K562 (cell line): Measurements from ENCODE around the gene PRKCB. TPM values are rescaled to one million over a fixed set of nuclear protein-coding genes. Genes with fewer than 3 reads are reported as not detected.

Experiments
- ATAC-seq: fragments of 200-7000 bp; cut with Tn5 transposase; 3 replicates; pipeline ENCODE4 v1.9.1; 2020; ENCODE audit warnings: moderate library complexity
- BruUV-seq: library from RNA; stranded (reverse); fragments of 400-500 nt; replicated peaks from 2 replicates; lab custom pipeline; 2021; lab: Mats Ljungman, UMichigan
- CTCF ChIA-PET: fragments of 300-600 bp; formaldehyde crosslinking; extraction: SDS; loops from one replicate; lab custom pipeline; 2021; ENCODE audit warnings: low intra/inter-chr PET ratio; lab: Yijun Ruan, JAX
- POLR2A ChIA-PET: fragments of 300-600, 350-650 bp; sonication (Branson Sonifier 250); formaldehyde crosslinking; extraction: SDS; loops from one replicate; lab custom pipeline; 2021; ENCODE audit warnings: antibody characterized with exemption, inconsistent platforms; lab: Yijun Ruan, JAX
- DNase-seq, 4 experiments: peaks; one replicate each; pipeline versions ENCODE4 v3.0.0 to v3.0.0-alpha.2; 2011 to 2018; ENCODE audit warnings: low spot score in 3 of 4, mixed read lengths in 3 of 4; ENCODE audit errors: extremely low read depth in 1 of 4
- FAIRE-seq: peaks from 2 replicates; lab custom pipeline; 2011; peaks lifted over from hg19 to GRCh38; lab: Jason Lieb, UNC
- H2AFZ ChIP-seq: 2 replicates; pipeline ENCODE4 v1.6.0; 2011; ENCODE audit warnings: low read depth, low read length, control low read depth, inconsistent platforms
- H3K27ac ChIP-seq: fragments of 200-600 bp; 3 replicates; pipeline ENCODE4 v1.8.0; 2011; ENCODE audit warnings: low read depth, mild to moderate bottlenecking, control low read depth, inconsistent platforms, low read length, moderate library complexity, mixed read lengths; ENCODE audit errors: extremely low read depth
- H3K27me3 ChIP-seq, 2 experiments: fragments of 300-600 bp in 1 of 2; 2 replicates in 1 of 2; 3 replicates in 1 of 2; pipeline versions ENCODE4 v1.6.0 to v1.8.0; 2011; ENCODE audit warnings: inconsistent platforms in 2 of 2, low read length in 2 of 2, mild to moderate bottlenecking in 1 of 2, mixed read lengths in 1 of 2, moderate library complexity in 1 of 2; ENCODE audit not compliant: control insufficient read depth in 2 of 2, insufficient read depth in 2 of 2
- H3K36me3 ChIP-seq: fragments of 300-600 bp; 3 replicates; pipeline ENCODE4 v1.8.0; 2011; ENCODE audit warnings: mild to moderate bottlenecking, low read length, inconsistent platforms; ENCODE audit not compliant: control insufficient read depth, insufficient read depth
- H3K4me1 ChIP-seq, 2 experiments: fragments of 200-600 bp in 1 of 2; replicated peaks in 1 of 2; 2 replicates in 1 of 2; 3 replicates in 1 of 2; pipeline versions ENCODE4 v1.5.1 to v1.8.0; 2011; ENCODE audit warnings: inconsistent platforms in 2 of 2, low read length in 2 of 2, mild to moderate bottlenecking in 1 of 2, mixed read lengths in 1 of 2, moderate library complexity in 1 of 2; ENCODE audit not compliant: control insufficient read depth in 2 of 2, insufficient read depth in 2 of 2
- H3K4me2 ChIP-seq: 2 replicates; pipeline ENCODE4 v1.6.1; 2011; ENCODE audit warnings: low read length, control low read depth, inconsistent platforms, mixed read lengths; ENCODE audit not compliant: insufficient read depth
- H3K4me3 ChIP-seq: fragments of 200-600 bp; sonication (generic), shearing (Covaris generic); 2 replicates; pipeline ENCODE4 v1.5.1; 2016; ENCODE audit warnings: control low read depth, inconsistent platforms
- H3K79me2 ChIP-seq: fragments of 200-600 bp; 3 replicates; pipeline ENCODE4 v1.8.0; 2011; ENCODE audit warnings: low read length, inconsistent platforms; ENCODE audit not compliant: control insufficient read depth, insufficient read depth
- H3K9ac ChIP-seq, 2 experiments: 2 replicates each; pipeline versions ENCODE4 v1.6.0 to v1.6.1; 2011; ENCODE audit warnings: low read depth in 2 of 2, low read length in 2 of 2, control low read depth in 1 of 2, inconsistent platforms in 1 of 2, mild to moderate bottlenecking in 1 of 2, mixed read lengths in 1 of 2; ENCODE audit not compliant: insufficient read depth in 1 of 2
- H3K9me1 ChIP-seq: one replicate; pipeline ENCODE4 v1.6.0; 2011; ENCODE audit warnings: inconsistent platforms, mild to moderate bottlenecking, low read length, moderate library complexity; ENCODE audit not compliant: control insufficient read depth, insufficient read depth
- H3K9me3 ChIP-seq: replicated peaks from 2 replicates; pipeline ENCODE4 v1.5.1; 2011; ENCODE audit warnings: low read depth, low read length, inconsistent platforms; ENCODE audit not compliant: control insufficient read depth, insufficient read depth
- H4K20me1 ChIP-seq: replicated peaks from 2 replicates; pipeline ENCODE4 v1.6.1; 2011; ENCODE audit warnings: low read length, inconsistent platforms, mixed read lengths; ENCODE audit not compliant: control insufficient read depth, insufficient read depth
- BRD4 ChIP-seq: fragments of 200-600 bp; sonication (generic); IDR thresholded peaks from 2 replicates; pipeline ENCODE4 v1.6.1; 2017; ENCODE audit warnings: inconsistent platforms
- CBX3 ChIP-seq, 2 experiments: IDR thresholded peaks; 1 replicate in 1 of 2; 2 replicates in 1 of 2; pipeline ENCODE4 v1.6.1; 2012; ENCODE audit warnings: inconsistent platforms in 2 of 2, low read length in 2 of 2, borderline replicate concordance in 1 of 2, control low read depth in 1 of 2
- EP300 ChIP-seq: IDR thresholded peaks from 2 replicates; pipeline ENCODE4 v1.6.1; 2012; ENCODE audit warnings: low read length, improper control_type of control experiment
- RAD21 ChIP-seq, 2 experiments: fragments of 250-450 bp in 1 of 2; fragments of 450-650 bp in 1 of 2; sonication (Bioruptor Pico) in 1 of 2; formaldehyde crosslinking in 1 of 2; IDR thresholded peaks in 1 of 2; conservative IDR thresholded peaks in 1 of 2; 2 replicates each; pipeline versions ENCODE4 v1.4.0 to v1.8.0; 2020 to 2022; ENCODE audit warnings: mild to moderate bottlenecking in 2 of 2, moderate library complexity in 1 of 2
- RBM25 ChIP-seq: fragments of 200-400 bp; formaldehyde crosslinking; IDR thresholded peaks from 2 replicates; pipeline ENCODE4 v1.6.1; 2018; ENCODE audit warnings: low read length, low read depth, moderate library complexity; ENCODE audit not compliant: severe bottlenecking
- TRIM28 ChIP-seq: fragments of 450-650 bp; IDR thresholded peaks from 2 replicates; pipeline ENCODE4 v1.6.1; 2017
- ZNF354B ChIP-seq: fragments of 250-450 bp; sonication (Bioruptor Pico); IDR thresholded peaks from 2 replicates; pipeline ENCODE4 v1.4.0; 2020
- ZNF507 ChIP-seq: conservative IDR thresholded peaks from 2 replicates; pipeline ENCODE4 v1.6.1; 2017; ENCODE audit warnings: missing genetic modification characterization, missing compliant biosample characterization
- WGBS: fragments of 100-300 bp; shearing (Covaris generic); methylation state at CpG from one replicate; pipeline ENCODE4 v1.1.6; 2016; ENCODE audit warnings: low coverage, mixed read lengths; ENCODE audit not compliant: insufficient coverage; ENCODE audit errors: missing lambda C conversion rate; 5-methylcytosine and 5-hydroxymethylcytosine counted together
- in situ Hi-C: fragments of 300-500 bp; cut with MboI; formaldehyde crosslinking; loops from 4 replicates; pipeline ENCODE4 v1.15.0; 2018; ENCODE audit warnings: inconsistent platforms, mixed read lengths
- intact Hi-C: fragments of 100-400 bp; cut with micrococcal nuclease; formaldehyde crosslinking; loops from 2 replicates; pipeline ENCODE4 v1.14.2; 2022
- polyA plus RNA-seq, 8 experiments: library from polyadenylated mRNA; depleted of rRNA in 4 of 8; stranded (reverse) in 5 of 8; unstranded in 3 of 8; fragments of >200 nt; fragmentation: Nextera tagmentation in 2 of 8; fragmentation: Illumina TruSeq in 1 of 8; extraction: Ambion mirVana in 2 of 8; extraction: Trizol in 1 of 8; gene quantifications; 2 replicates each; pipeline versions ENCODE4 v1.2.1 to v1.2.3, GENCODE V29; 2011 to 2014; ENCODE audit warnings: inconsistent platforms in 1 of 8, missing spikeins in 1 of 8
- total RNA-seq, 7 experiments: library from RNA; depleted of rRNA in 6 of 7; stranded (reverse); fragments of >200 nt in 6 of 7; fragmentation: Illumina TruSeq in 2 of 7; extraction: Trizol in 2 of 7; gene quantifications; 2 replicates each; pipeline versions ENCODE4 v1.2.1 to v1.2.3, GENCODE V29; 2011 to 2021; ENCODE audit warnings: low replicate concordance in 1 of 7

The PRKCB gene
- total and polyA plus RNA-seq, 9 of the 15 experiments (the other 6 are each of a cell fraction or from before 2014, with no cell fraction given): 49.9 to 276 (median 148) TPM

DNA sequence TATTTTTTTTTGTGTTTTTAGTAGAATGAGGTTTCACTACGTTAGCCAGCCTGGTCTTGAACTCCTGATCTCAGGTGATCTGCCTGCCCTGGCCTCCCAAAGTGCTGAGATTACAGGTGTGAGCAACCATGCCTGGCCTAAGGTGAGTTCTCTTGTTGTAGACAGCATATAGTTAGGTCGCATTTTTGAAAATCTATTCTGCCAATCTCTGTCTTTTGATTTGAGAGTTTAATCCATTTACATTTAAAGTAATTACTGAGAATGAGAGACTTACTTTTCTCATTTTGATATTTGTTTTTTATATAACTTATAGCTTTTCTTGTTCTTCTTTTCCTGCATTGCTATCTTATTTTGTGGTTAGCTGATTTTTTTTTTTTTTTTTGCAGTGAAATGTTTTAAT, 6.3 kb upstream of the PRKCB start:
- no peaks in the 10 kb centered on the region for H3K9me1 ChIP-seq
- peaks cover 12 to 30% of the 10 kb centered on the region in 2 experiments; a peak in 3 of 5 replicates for H3K4me1 ChIP-seq
- H3K4me2 ChIP-seq: no peak overlapping the region
- H2AFZ ChIP-seq: no peak overlapping the region
- intact Hi-C loops (no loop called here), in situ Hi-C loops (no loop called here)
- CTCF ChIA-PET: no interaction called here
- H3K4me3 ChIP-seq: no peak overlapping the region
- FAIRE-seq: no peak
- no peaks in the 10 kb centered on the region; the same call in 2 of the 3 replicates for H3K36me3 ChIP-seq
- WGBS: 93% methylated on average over 2 of the region's 2 CpGs
- no peak for DNase-seq
- POLR2A ChIA-PET: no interaction called here
- peaks cover 13% of the 10 kb centered on the region for H3K9me3 ChIP-seq
- peak in 1 of 2 experiments; percentile 55; a peak in 1 of 3 replicates for TF ChIP-seq CBX3 (IDR thresholded peaks at IDR 0.05; ENCODE audit: borderline replicate concordance in 1 of 2, low read length in 2 of 2)
- TF ChIP-seq RAD21 (CRISPR knock-in tag; conservative IDR thresholded peaks at IDR 0.05 in 1 of 2, IDR thresholded peaks at IDR 0.05 in 1 of 2): no peak
- TF ChIP-seq ZNF507: peak; percentile 96
- peak; percentile 49; the same call in 1 of the 2 replicates for TF ChIP-seq TRIM28
- no peak for TF ChIP-seq EP300
- TF ChIP-seq BRD4: no peak
- peak; percentile 70 for TF ChIP-seq RBM25
- TF ChIP-seq ZNF354B: peak; percentile 63; the same call in 1 of the 2 replicates
- H3K9ac ChIP-seq: no peak overlapping the region
- H3K27me3 ChIP-seq: no peaks in the 10 kb centered on the region
- no peaks in the 10 kb centered on the region for H4K20me1 ChIP-seq
- no peak for ATAC-seq
- no peaks in the 10 kb centered on the region for H3K79me2 ChIP-seq
- BruUV-seq: no TSS peak
- H3K27ac ChIP-seq: no peak overlapping the region
